GM18861 (cell line): Measurements from ENCODE around the gene VPREB1.
"Not testable (repeated sequence)": the region's sequence is repeated elsewhere in the genome, so short reads cannot be mapped to it uniquely, and the experiment has no call there.

Experiments
- ATAC-seq: cut with Tn5 transposase; IDR thresholded peaks from one replicate; pipeline ENCODE4 v1.9.1; 2021; ENCODE audit not compliant: unreplicated experiment

VPREB1 gene

DNA sequence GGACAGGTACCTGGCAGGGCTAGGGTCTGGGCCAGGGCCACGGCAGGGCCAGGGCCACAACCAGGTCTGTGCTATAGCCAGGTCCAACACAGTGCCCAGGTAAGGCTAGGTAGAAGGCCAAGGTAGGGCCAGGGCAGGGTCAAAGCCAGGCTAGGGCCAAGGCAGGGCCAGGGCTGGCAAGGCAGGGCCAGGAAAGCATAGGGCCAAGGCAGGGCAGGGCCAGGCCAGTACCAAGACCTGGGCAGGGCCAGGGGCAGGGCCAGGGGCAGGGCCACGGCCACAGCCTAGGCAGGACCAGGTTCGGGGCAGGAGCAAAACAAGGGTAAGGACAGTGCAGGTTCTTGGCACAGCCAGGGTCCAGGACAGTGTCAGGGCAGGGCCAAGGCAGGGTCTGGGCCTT lies 48.1 kb downstream of the VPREB1 start:
- not testable (repeated sequence) for ATAC-seq

DNA sequence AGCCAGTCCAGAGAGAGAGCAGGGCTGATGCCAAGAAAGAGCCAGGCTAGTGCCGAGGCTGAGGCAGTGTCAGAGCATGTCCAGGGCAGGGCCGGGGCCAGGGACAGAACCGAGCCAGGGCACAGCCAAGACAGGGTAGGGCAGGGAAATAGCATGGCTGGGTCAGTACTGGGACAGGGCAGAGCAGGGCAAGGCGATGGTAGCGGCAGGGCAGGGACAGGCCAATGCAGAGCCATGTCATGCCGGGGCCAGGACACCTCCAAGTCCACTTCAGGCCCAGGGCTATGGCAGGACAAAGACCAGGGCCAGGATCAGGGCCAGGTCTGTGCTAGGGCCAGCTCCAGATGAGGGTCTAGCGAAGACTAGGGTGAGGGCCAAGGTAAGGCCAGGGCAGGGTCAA lies 48.9 kb downstream of the VPREB1 start:
- not testable (repeated sequence) for ATAC-seq

DNA sequence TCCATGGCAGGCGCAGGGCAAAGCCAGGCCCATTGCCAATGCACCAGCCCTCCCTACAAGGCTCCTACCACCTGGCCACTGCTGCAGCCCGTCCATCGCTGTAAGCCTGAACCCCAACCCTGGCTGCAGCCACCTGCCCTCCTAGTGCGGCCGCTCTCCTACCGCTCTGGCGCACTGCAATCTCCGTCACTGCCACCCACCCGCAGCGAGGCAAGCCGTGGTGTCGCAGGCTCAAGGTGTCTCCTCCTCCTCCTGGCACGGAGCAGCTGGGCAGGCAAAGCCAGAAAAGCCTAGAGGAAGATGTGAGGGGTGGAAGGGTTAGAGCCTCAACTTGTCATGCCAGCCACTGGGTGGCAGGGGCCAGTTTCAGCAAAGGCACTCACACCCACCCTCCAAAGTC lies 50.1 kb downstream of the VPREB1 start:
- not testable (repeated sequence) for ATAC-seq
